ENCODE measurements around the gene TLCD3A.
"Not testable (repeated sequence)": the region's sequence is repeated elsewhere in the genome, so short reads cannot be mapped to it uniquely, and the experiment has no call there.

The TLCD3A gene

GRCh38 chr17:693791-694638 is 38.4 kb upstream of the TLCD3A start:
- Histone ChIP-seq H3K9me3 (ENCODE audit: control insufficient read depth in 2 of 2, low read length in 2 of 2) (no peaks in the 10 kb centered on the region), H3K9ac (ENCODE audit: low read depth in 1 of 2, low read length in 2 of 2) (no peak overlapping the region), H3K36me3 (ENCODE audit: control insufficient read depth in 2 of 2, insufficient read depth in 2 of 2, low read length in 2 of 2) (peaks cover 46 to 51% of the 10 kb centered on the region in 2 donors), H3K4me1 (ENCODE audit: control insufficient read depth in 2 of 2, insufficient read depth in 2 of 2, low read length in 2 of 2) (peaks cover 0 to 2% of the 10 kb centered on the region in 2 donors), H3K27me3 (ENCODE audit: control insufficient read depth in 2 of 2, insufficient read depth in 2 of 2, low read length in 2 of 2) (no peaks in the 10 kb centered on the region), H3K4me3 (ENCODE audit: low read length in 2 of 2) (no peak overlapping the region), H3K27ac (ENCODE audit: low read depth in 2 of 2, low read length in 2 of 2) (no peak overlapping the region)

- Histone ChIP-seq H3K27ac (ENCODE audit: low read depth in 2 of 2, low read length in 2 of 2) (no peak overlapping the region), H3K27me3 (ENCODE audit: control insufficient read depth in 2 of 2, insufficient read depth in 2 of 2, low read length in 2 of 2) (no peaks in the 10 kb centered on the region), H3K36me3 (ENCODE audit: control insufficient read depth in 2 of 2, insufficient read depth in 2 of 2, low read length in 2 of 2) (peaks cover 37 to 44% of the 10 kb centered on the region in 2 donors), H3K4me3 (ENCODE audit: low read length in 2 of 2) (no peak overlapping the region), H3K9ac (ENCODE audit: low read depth in 1 of 2, low read length in 2 of 2) (no peak overlapping the region), H3K9me3 (ENCODE audit: control insufficient read depth in 2 of 2, low read length in 2 of 2) (no peaks in the 10 kb centered on the region), H3K4me1 (ENCODE audit: control insufficient read depth in 2 of 2, insufficient read depth in 2 of 2, low read length in 2 of 2) (no peaks in the 10 kb centered on the region)
Observed at GRCh38 chr17:696369-696768, 36.0 kb upstream of the TLCD3A start.

- Histone ChIP-seq H3K36me3 (ENCODE audit: control insufficient read depth in 2 of 2, insufficient read depth in 2 of 2, low read length in 2 of 2) (peaks cover 36 to 44% of the 10 kb centered on the region in 2 donors), H3K4me1 (ENCODE audit: control insufficient read depth in 2 of 2, insufficient read depth in 2 of 2, low read length in 2 of 2) (no peaks in the 10 kb centered on the region), H3K27ac (ENCODE audit: low read depth in 2 of 2, low read length in 2 of 2) (no peak overlapping the region), H3K27me3 (ENCODE audit: control insufficient read depth in 2 of 2, insufficient read depth in 2 of 2, low read length in 2 of 2) (no peaks in the 10 kb centered on the region), H3K9me3 (ENCODE audit: control insufficient read depth in 2 of 2, low read length in 2 of 2) (no peaks in the 10 kb centered on the region), H3K4me3 (ENCODE audit: low read length in 2 of 2) (no peak overlapping the region), H3K9ac (ENCODE audit: low read depth in 1 of 2, low read length in 2 of 2) (no peak overlapping the region)
Observed at GRCh38 chr17:697682-698081, 34.7 kb upstream of the TLCD3A start.

GRCh38 chr17:698096-698495 is 34.3 kb upstream of the TLCD3A start:
- not testable (repeated sequence) for H3K27ac ChIP-seq (ENCODE audit: low read depth in 2 of 2, low read length in 2 of 2); H3K27me3 ChIP-seq (ENCODE audit: control insufficient read depth in 2 of 2, insufficient read depth in 2 of 2, low read length in 2 of 2); H3K9ac ChIP-seq (ENCODE audit: low read depth in 1 of 2, low read length in 2 of 2); H3K9me3 ChIP-seq (ENCODE audit: control insufficient read depth in 2 of 2, low read length in 2 of 2); H3K4me3 ChIP-seq (ENCODE audit: low read length in 2 of 2); H3K4me1 ChIP-seq (ENCODE audit: control insufficient read depth in 2 of 2, insufficient read depth in 2 of 2, low read length in 2 of 2)
- H3K36me3 ChIP-seq (ENCODE audit: control insufficient read depth in 2 of 2, insufficient read depth in 2 of 2, low read length in 2 of 2), result peaks cover 36 to 42% of the 10 kb centered on the region in 2 donors

GRCh38 chr17:699345-699744 is 33.1 kb upstream of the TLCD3A start:
- no peaks in the 10 kb centered on the region for H3K27me3 ChIP-seq (ENCODE audit: control insufficient read depth in 2 of 2, insufficient read depth in 2 of 2, low read length in 2 of 2)
- no peak overlapping the region for H3K27ac ChIP-seq (ENCODE audit: low read depth in 2 of 2, low read length in 2 of 2)
- peaks cover 27 to 30% of the 10 kb centered on the region in 2 donors for H3K36me3 ChIP-seq (ENCODE audit: control insufficient read depth in 2 of 2, insufficient read depth in 2 of 2, low read length in 2 of 2)
- H3K4me3 ChIP-seq (ENCODE audit: low read length in 2 of 2), result no peak overlapping the region
- H3K9ac ChIP-seq (ENCODE audit: low read depth in 1 of 2, low read length in 2 of 2), result no peak overlapping the region
- H3K9me3 ChIP-seq (ENCODE audit: control insufficient read depth in 2 of 2, low read length in 2 of 2), result no peaks in the 10 kb centered on the region
- H3K4me1 ChIP-seq (ENCODE audit: control insufficient read depth in 2 of 2, insufficient read depth in 2 of 2, low read length in 2 of 2), result no peaks in the 10 kb centered on the region

GRCh38 chr17:700504-701094 is 31.8 kb upstream of the TLCD3A start:
- no peaks in the 10 kb centered on the region for H3K4me1 ChIP-seq (ENCODE audit: control insufficient read depth in 2 of 2, insufficient read depth in 2 of 2, low read length in 2 of 2)
- H3K9me3 ChIP-seq (ENCODE audit: control insufficient read depth in 2 of 2, low read length in 2 of 2), result no peaks in the 10 kb centered on the region
- peaks cover 15 to 19% of the 10 kb centered on the region in 2 donors for H3K36me3 ChIP-seq (ENCODE audit: control insufficient read depth in 2 of 2, insufficient read depth in 2 of 2, low read length in 2 of 2)
- H3K9ac ChIP-seq (ENCODE audit: low read depth in 1 of 2, low read length in 2 of 2), result no peak overlapping the region
- no peak overlapping the region for H3K4me3 ChIP-seq (ENCODE audit: low read length in 2 of 2)
- H3K27ac ChIP-seq (ENCODE audit: low read depth in 2 of 2, low read length in 2 of 2), result no peak overlapping the region
- no peaks in the 10 kb centered on the region for H3K27me3 ChIP-seq (ENCODE audit: control insufficient read depth in 2 of 2, insufficient read depth in 2 of 2, low read length in 2 of 2)

- peaks cover 0 to 4% of the 10 kb centered on the region in 2 donors for H3K36me3 ChIP-seq (ENCODE audit: control insufficient read depth in 2 of 2, insufficient read depth in 2 of 2, low read length in 2 of 2)
- H3K27me3 ChIP-seq (ENCODE audit: control insufficient read depth in 2 of 2, insufficient read depth in 2 of 2, low read length in 2 of 2), result no peaks in the 10 kb centered on the region
- H3K4me1 ChIP-seq (ENCODE audit: control insufficient read depth in 2 of 2, insufficient read depth in 2 of 2, low read length in 2 of 2), result no peaks in the 10 kb centered on the region
Observed at GRCh38 chr17:703081-703875, 29.1 kb upstream of the TLCD3A start.

GRCh38 chr17:704111-704864 is 28.1 kb upstream of the TLCD3A start:
- H3K27me3 ChIP-seq (ENCODE audit: control insufficient read depth in 2 of 2, insufficient read depth in 2 of 2, low read length in 2 of 2), result no peaks in the 10 kb centered on the region
- no peak overlapping the region for H3K27ac ChIP-seq (ENCODE audit: low read depth in 2 of 2, low read length in 2 of 2)
- no peak overlapping the region for H3K4me3 ChIP-seq (ENCODE audit: low read length in 2 of 2)
- H3K36me3 ChIP-seq (ENCODE audit: control insufficient read depth in 2 of 2, insufficient read depth in 2 of 2, low read length in 2 of 2), result peaks cover 9 to 14% of the 10 kb centered on the region in 2 donors
- H3K9me3 ChIP-seq (ENCODE audit: control insufficient read depth in 2 of 2, low read length in 2 of 2), result no peaks in the 10 kb centered on the region
- H3K4me1 ChIP-seq (ENCODE audit: control insufficient read depth in 2 of 2, insufficient read depth in 2 of 2, low read length in 2 of 2), result no peaks in the 10 kb centered on the region
- H3K9ac ChIP-seq (ENCODE audit: low read depth in 1 of 2, low read length in 2 of 2), result no peak overlapping the region

More at GRCh38 chr17:703081-703875, 29.1 kb upstream of the TLCD3A start:
- Histone ChIP-seq H3K4me3 (ENCODE audit: low read length in 2 of 2) (no peak overlapping the region), H3K9me3 (ENCODE audit: control insufficient read depth in 2 of 2, low read length in 2 of 2) (no peaks in the 10 kb centered on the region), H3K27ac (ENCODE audit: low read depth in 2 of 2, low read length in 2 of 2) (no peak overlapping the region), H3K9ac (ENCODE audit: low read depth in 1 of 2, low read length in 2 of 2) (no peak overlapping the region)

- Histone ChIP-seq H3K36me3 (ENCODE audit: control insufficient read depth in 2 of 2, insufficient read depth in 2 of 2, low read length in 2 of 2) (peaks cover 15 to 18% of the 10 kb centered on the region in 2 donors), H3K4me1 (ENCODE audit: control insufficient read depth in 2 of 2, insufficient read depth in 2 of 2, low read length in 2 of 2) (no peaks in the 10 kb centered on the region), H3K27me3 (ENCODE audit: control insufficient read depth in 2 of 2, insufficient read depth in 2 of 2, low read length in 2 of 2) (no peaks in the 10 kb centered on the region), H3K4me3 (ENCODE audit: low read length in 2 of 2) (no peak overlapping the region), H3K9me3 (ENCODE audit: control insufficient read depth in 2 of 2, low read length in 2 of 2) (no peaks in the 10 kb centered on the region), H3K27ac (ENCODE audit: low read depth in 2 of 2, low read length in 2 of 2) (no peak overlapping the region), H3K9ac (ENCODE audit: low read depth in 1 of 2, low read length in 2 of 2) (no peak overlapping the region)
Observed at GRCh38 chr17:705011-705410, 27.4 kb upstream of the TLCD3A start.

All from mucosa of rectum (tissue), 2 donors.